HCT116 (cell line): ENCODE results near the gene GOLGA2. TPM values are rescaled to one million over a fixed set of nuclear protein-coding genes. Genes with fewer than 3 reads are reported as not detected.

Source experiments
- ATAC-seq: fragments of 200-7000 bp; cut with Tn5 transposase; 2 replicates; pipeline ENCODE4 v1.9.1; 2020; ENCODE audit warnings: mild to moderate bottlenecking, moderate library complexity
- BruUV-seq: library from RNA; stranded (reverse); fragments of 400-500 nt; replicated peaks from 2 replicates; lab custom pipeline; 2021; lab: Mats Ljungman, UMichigan
- CTCF ChIA-PET: fragments of 300-600 bp; sonication (Branson Sonifier 250); formaldehyde crosslinking; loops from one replicate; lab custom pipeline; 2021; ENCODE audit warnings: antibody characterized with exemption; lab: Charles Lee
- POLR2A ChIA-PET: fragments of 300-600, 350-600 bp; sonication (Branson Sonifier 250); formaldehyde crosslinking; loops from one replicate; lab custom pipeline; 2021; ENCODE audit warnings: antibody characterized with exemption; lab: Charles Lee
- RAD21 ChIA-PET, 2 experiments: fragments of 300-600 bp; sonication (Branson Sonifier 250); formaldehyde crosslinking; loops; one replicate each; lab custom pipeline; 2023; ENCODE audit warnings: low total read pairs in 2 of 2; ENCODE audit not compliant: uncharacterized antibody in 2 of 2, unreplicated experiment in 2 of 2, low non-redundant PET in 1 of 2; lab: Charles Lee
- DNase-seq: peaks from one replicate; pipeline ENCODE4 v3.0.0-alpha.2; 2010; ENCODE audit warnings: low read depth, low spot score
- H2AFZ ChIP-seq: fragments of 200-600 bp; shearing (Covaris generic), sonication (generic); 2 replicates; pipeline ENCODE4 v1.6.1; 2017; ENCODE audit warnings: low read depth, mixed run types, mixed read lengths, antibody characterized with exemption, low read length; ENCODE audit not compliant: poor library complexity, severe bottlenecking
- H3K27ac ChIP-seq: 2 replicates; pipeline ENCODE4 v1.5.1; 2012; ENCODE audit warnings: low read depth, low read length
- H3K27me3 ChIP-seq: fragments of 200-600 bp; sonication (generic); 2 replicates; pipeline ENCODE4 v1.6.1; 2016; ENCODE audit warnings: mixed run types, low read length, mixed read lengths; ENCODE audit not compliant: insufficient read depth
- H3K36me3 ChIP-seq, 2 experiments: fragments of 200-500 bp in 1 of 2; fragments of 200-600 bp in 1 of 2; sonication (Bioruptor generic) in 1 of 2; sonication (generic) in 1 of 2; 2 replicates each; pipeline versions ENCODE4 v1.5.1 to v1.6.1; 2014 to 2016; ENCODE audit warnings: low read length in 2 of 2, inconsistent platforms in 1 of 2, mixed read lengths in 1 of 2, mixed run types in 1 of 2; ENCODE audit not compliant: insufficient read depth in 2 of 2, control insufficient read depth in 1 of 2
- H3K4me1 ChIP-seq, 2 experiments: fragments of 200-600 bp in 1 of 2; sonication (generic) in 1 of 2; 2 replicates each; pipeline versions ENCODE4 v1.5.1 to v1.6.1; 2012 to 2017; ENCODE audit warnings: low read length in 2 of 2, inconsistent platforms in 1 of 2, mild to moderate bottlenecking in 1 of 2, mixed read lengths in 1 of 2, mixed run types in 1 of 2, moderate library complexity in 1 of 2; ENCODE audit not compliant: insufficient read depth in 2 of 2, control insufficient read depth in 1 of 2
- H3K4me2 ChIP-seq: fragments of 200-600 bp; sonication (generic); 2 replicates; pipeline ENCODE4 v1.6.1; 2017; ENCODE audit warnings: mixed run types, low read length, mixed read lengths
- H3K4me3 ChIP-seq, 2 experiments: fragments of 200-600 bp in 1 of 2; sonication (generic) in 1 of 2; replicated peaks in 1 of 2; 2 replicates each; pipeline ENCODE4 v1.5.1; 2011 to 2016; ENCODE audit warnings: low read length in 2 of 2, control low read depth in 1 of 2, low read depth in 1 of 2, mild to moderate bottlenecking in 1 of 2, mixed read lengths in 1 of 2, mixed run types in 1 of 2
- H3K79me2 ChIP-seq: fragments of 200-600 bp; sonication (generic); 2 replicates; pipeline ENCODE4 v1.6.1; 2017; ENCODE audit warnings: mild to moderate bottlenecking, mixed run types, low read length, moderate library complexity, mixed read lengths; ENCODE audit not compliant: insufficient read depth
- H3K9ac ChIP-seq: fragments of 200-600 bp; sonication (generic); 2 replicates; pipeline ENCODE4 v1.6.1; 2016; ENCODE audit warnings: low read length, mixed read lengths
- H3K9me2 ChIP-seq: fragments of 200-600 bp; sonication (generic), shearing (Covaris generic); 2 replicates; pipeline ENCODE4 v1.6.1; 2017; ENCODE audit warnings: mixed run types, mild to moderate bottlenecking, moderate library complexity; ENCODE audit not compliant: insufficient read depth
- H3K9me3 ChIP-seq, 2 experiments: fragments of 200-500 bp in 1 of 2; fragments of 200-600 bp in 1 of 2; sonication (Bioruptor generic) in 1 of 2; sonication (generic) in 1 of 2; 2 replicates each; pipeline ENCODE4 v1.6.1; 2014 to 2017; ENCODE audit warnings: low read length in 2 of 2, mixed read lengths in 2 of 2, inconsistent platforms in 1 of 2, low read depth in 1 of 2, mild to moderate bottlenecking in 1 of 2, mixed run types in 1 of 2, moderate library complexity in 1 of 2; ENCODE audit not compliant: control insufficient read depth in 1 of 2, insufficient read depth in 1 of 2
- H4K20me1 ChIP-seq: fragments of 200-600 bp; sonication (generic), shearing (Covaris generic); 2 replicates; pipeline ENCODE4 v1.6.1; 2017; ENCODE audit warnings: mixed run types, mild to moderate bottlenecking, moderate library complexity; ENCODE audit not compliant: insufficient read depth
- CBX3 ChIP-seq: IDR thresholded peaks from 2 replicates; pipeline ENCODE4 v1.6.1; 2012; ENCODE audit warnings: low read depth
- ELF1 ChIP-seq: IDR thresholded peaks from 2 replicates; pipeline ENCODE4 v1.6.1; 2012; ENCODE audit warnings: low read depth, borderline replicate concordance
- EZH2 ChIP-seq: fragments of 200-600 bp; sonication (generic); IDR thresholded peaks from 2 replicates; pipeline ENCODE4 v1.6.1; 2017; ENCODE audit warnings: antibody characterized with exemption, mixed run types
- EZH2phosphoT487 ChIP-seq: fragments of 200-600 bp; IDR thresholded peaks from 2 replicates; pipeline ENCODE4 v1.6.1; 2018; ENCODE audit warnings: antibody characterized with exemption, borderline replicate concordance
- JUND ChIP-seq: IDR thresholded peaks from 2 replicates; pipeline ENCODE4 v1.6.1; 2012
- POLR2A ChIP-seq: IDR thresholded peaks from 2 replicates; pipeline ENCODE4 v1.7.0; 2011; ENCODE audit warnings: borderline replicate concordance; ENCODE audit not compliant: insufficient read depth, insufficient read length; ENCODE audit errors: extremely low read depth
- SIN3A ChIP-seq: IDR thresholded peaks from 2 replicates; pipeline ENCODE4 v1.6.1; 2012; ENCODE audit warnings: low read depth
- SRF ChIP-seq: IDR thresholded peaks from 2 replicates; pipeline ENCODE4 v1.6.1; 2012; ENCODE audit warnings: low read depth
- TCF7L2 ChIP-seq: IDR thresholded peaks from 2 replicates; pipeline ENCODE4 v1.7.0; 2011; ENCODE audit warnings: borderline replicate concordance, inconsistent platforms; ENCODE audit not compliant: insufficient read depth, insufficient read length; ENCODE audit errors: extremely low read depth
- ZNF274 ChIP-seq: fragments of 200-500 bp; sonication (Bioruptor generic); IDR thresholded peaks from 2 replicates; pipeline ENCODE4 v1.6.1; 2014; ENCODE audit warnings: mild to moderate bottlenecking, low read depth, low read length, inconsistent platforms
- intact Hi-C: fragments of 100-400 bp; cut with micrococcal nuclease; formaldehyde crosslinking; loops from 2 replicates; pipeline ENCODE4 v1.10.0; 2022
- total RNA-seq: library from RNA; stranded (reverse); gene quantifications from one replicate; pipeline ENCODE4 v1.2.1, GENCODE V29; 2021; ENCODE audit not compliant: unreplicated experiment
- TF ChIP-seq, protein P1 (sequence below): IDR thresholded peaks from 2 replicates; pipeline ENCODE4 v1.6.1; 2012
- TF ChIP-seq, protein P2 (sequence below): IDR thresholded peaks from 2 replicates; pipeline ENCODE4 v1.6.1; 2012; ENCODE audit warnings: low read depth
- TF ChIP-seq, protein P3 (sequence below), 3 experiments: fragments of 200-600 bp in 1 of 3; sonication (generic) in 1 of 3; IDR thresholded peaks in 2 of 3; conservative IDR thresholded peaks in 1 of 3; 2 replicates each; pipeline ENCODE4 v1.5.1; 2012 to 2017; ENCODE audit warnings: low read depth in 2 of 3, low read length in 2 of 3, antibody characterized with exemption in 1 of 3, borderline replicate concordance in 1 of 3, control low read depth in 1 of 3, mild to moderate bottlenecking in 1 of 3, mixed read lengths in 1 of 3, mixed run types in 1 of 3, moderate library complexity in 1 of 3; ENCODE audit not compliant: insufficient read depth in 1 of 3
- TF ChIP-seq, protein P4 (sequence below): IDR thresholded peaks from 2 replicates; pipeline ENCODE4 v1.6.1; 2012

GOLGA2 gene
- total RNA-seq, 1 experiment from 2014 or later = 67.0 TPM

DNA sequence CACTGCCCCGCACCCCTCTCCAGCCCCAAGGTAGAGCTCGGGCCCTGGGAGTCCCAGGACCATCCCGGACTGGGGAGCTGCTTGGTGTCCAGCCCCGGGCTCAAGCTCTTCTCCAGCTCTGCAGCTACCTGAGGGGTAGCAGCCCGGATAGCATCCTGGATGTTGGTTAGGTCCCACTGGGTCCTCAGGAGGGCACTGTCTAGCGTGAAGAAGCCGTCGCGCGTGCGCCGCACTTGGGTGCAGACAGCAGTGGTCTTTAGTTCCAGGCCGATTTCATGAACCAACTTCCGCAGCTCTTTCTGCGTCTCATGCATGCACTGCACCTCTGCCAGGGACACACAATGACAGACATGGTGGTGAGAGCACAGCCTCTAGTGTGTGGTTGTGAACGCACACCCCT is 33.7 kb upstream of the GOLGA2 start:
- no TSS peak for BruUV-seq
- Histone ChIP-seq H3K9me2 (no peaks in the 10 kb centered on the region), H3K27me3 (no peaks in the 10 kb centered on the region), H3K79me2 (no peaks in the 10 kb centered on the region), H3K9ac (no peak overlapping the region), H2AFZ (no peak overlapping the region), H4K20me1 (no peaks in the 10 kb centered on the region), H3K27ac (peak overlapping the region; percentile 99; the same call in 1 of the 2 replicates), H3K4me1 (peaks cover 43 to 51% of the 10 kb centered on the region in 2 experiments), H3K4me2 (no peak overlapping the region), H3K36me3 (peaks cover 8 to 23% of the 10 kb centered on the region in 2 experiments; a peak in 3 of 4 replicates), H3K4me3 (no peak overlapping the region), H3K9me3 (no peaks in the 10 kb centered on the region)
- CTCF ChIA-PET = interaction anchor here (1.1 kb wide), 1 partner anchor 54 kb away, joined by 3 read pairs; no protein-coding TSS in a partner anchor
- no peak for ATAC-seq
- DNase-seq = no peak
- RAD21 ChIA-PET = no interaction called here
- no peak for TF ChIP-seq CBX3
- TF ChIP-seq, protein P1, sequence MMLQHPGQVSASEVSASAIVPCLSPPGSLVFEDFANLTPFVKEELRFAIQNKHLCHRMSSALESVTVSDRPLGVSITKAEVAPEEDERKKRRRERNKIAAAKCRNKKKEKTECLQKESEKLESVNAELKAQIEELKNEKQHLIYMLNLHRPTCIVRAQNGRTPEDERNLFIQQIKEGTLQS = no peak
- TF ChIP-seq JUND = no peak
- no peak for TF ChIP-seq EZH2phosphoT487
- TF ChIP-seq ELF1 = no peak
- no peak for TF ChIP-seq EZH2
- POLR2A ChIA-PET = no interaction called here
- intact Hi-C loops = no loop called here

DNA sequence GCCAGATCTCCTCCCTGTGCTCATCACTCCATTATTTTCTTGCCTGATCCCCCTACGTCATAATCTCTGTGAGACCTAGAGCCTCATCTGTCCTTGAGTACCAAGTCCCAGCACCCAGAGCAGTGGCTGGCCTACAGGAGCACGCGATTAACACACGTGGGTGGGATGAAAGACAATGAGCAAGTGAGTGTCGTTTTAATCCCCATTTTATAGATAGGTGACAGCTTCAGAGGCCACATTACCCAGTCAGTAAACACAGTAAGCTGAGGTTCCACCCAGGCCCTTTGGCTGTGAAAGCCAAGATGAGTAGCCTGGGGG is 29.1 kb upstream of the GOLGA2 start:
- CTCF ChIA-PET = interaction anchor here (0.6 to 3.4 kb wide), 2 partner anchors 10 to 147 kb away, joined by 3 to 17 read pairs; no protein-coding TSS in a partner anchor
- Histone ChIP-seq H3K4me1 (peaks cover 48 to 62% of the 10 kb centered on the region in 2 experiments), H2AFZ (no peak overlapping the region), H3K36me3 (peaks cover under 1 to 10% of the 10 kb centered on the region in 2 experiments; a peak in 3 of 4 replicates), H3K79me2 (no peaks in the 10 kb centered on the region), H3K27ac (0 out of 2 replicates have a peak overlapping the region, but pooled peaks have one; percentile 99), H3K27me3 (no peaks in the 10 kb centered on the region), H3K9ac (no peak overlapping the region), H3K4me3 (no peak overlapping the region), H3K9me2 (no peaks in the 10 kb centered on the region), H4K20me1 (no peaks in the 10 kb centered on the region), H3K4me2 (peak overlapping the region; percentile 78), H3K9me3 (no peaks in the 10 kb centered on the region)
- POLR2A ChIA-PET = no interaction called here
- ATAC-seq (no peak), DNase-seq (no peak)
- RAD21 ChIA-PET = interaction anchor here in 1 of 2 experiments (1.1 kb wide), 1 partner anchor 37 kb away, joined by 3 read pairs; no protein-coding TSS in a partner anchor
- BruUV-seq = no TSS peak
- intact Hi-C loops = no loop called here
- TF ChIP-seq, protein P2, sequence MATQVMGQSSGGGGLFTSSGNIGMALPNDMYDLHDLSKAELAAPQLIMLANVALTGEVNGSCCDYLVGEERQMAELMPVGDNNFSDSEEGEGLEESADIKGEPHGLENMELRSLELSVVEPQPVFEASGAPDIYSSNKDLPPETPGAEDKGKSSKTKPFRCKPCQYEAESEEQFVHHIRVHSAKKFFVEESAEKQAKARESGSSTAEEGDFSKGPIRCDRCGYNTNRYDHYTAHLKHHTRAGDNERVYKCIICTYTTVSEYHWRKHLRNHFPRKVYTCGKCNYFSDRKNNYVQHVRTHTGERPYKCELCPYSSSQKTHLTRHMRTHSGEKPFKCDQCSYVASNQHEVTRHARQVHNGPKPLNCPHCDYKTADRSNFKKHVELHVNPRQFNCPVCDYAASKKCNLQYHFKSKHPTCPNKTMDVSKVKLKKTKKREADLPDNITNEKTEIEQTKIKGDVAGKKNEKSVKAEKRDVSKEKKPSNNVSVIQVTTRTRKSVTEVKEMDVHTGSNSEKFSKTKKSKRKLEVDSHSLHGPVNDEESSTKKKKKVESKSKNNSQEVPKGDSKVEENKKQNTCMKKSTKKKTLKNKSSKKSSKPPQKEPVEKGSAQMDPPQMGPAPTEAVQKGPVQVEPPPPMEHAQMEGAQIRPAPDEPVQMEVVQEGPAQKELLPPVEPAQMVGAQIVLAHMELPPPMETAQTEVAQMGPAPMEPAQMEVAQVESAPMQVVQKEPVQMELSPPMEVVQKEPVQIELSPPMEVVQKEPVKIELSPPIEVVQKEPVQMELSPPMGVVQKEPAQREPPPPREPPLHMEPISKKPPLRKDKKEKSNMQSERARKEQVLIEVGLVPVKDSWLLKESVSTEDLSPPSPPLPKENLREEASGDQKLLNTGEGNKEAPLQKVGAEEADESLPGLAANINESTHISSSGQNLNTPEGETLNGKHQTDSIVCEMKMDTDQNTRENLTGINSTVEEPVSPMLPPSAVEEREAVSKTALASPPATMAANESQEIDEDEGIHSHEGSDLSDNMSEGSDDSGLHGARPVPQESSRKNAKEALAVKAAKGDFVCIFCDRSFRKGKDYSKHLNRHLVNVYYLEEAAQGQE = no peak
- TF ChIP-seq SIN3A (no peak), CBX3 (no peak), POLR2A (no peak), SRF (no peak), ELF1 (no peak), ZNF274 (no peak), TCF7L2 (no peak)
- TF ChIP-seq, protein P3, sequence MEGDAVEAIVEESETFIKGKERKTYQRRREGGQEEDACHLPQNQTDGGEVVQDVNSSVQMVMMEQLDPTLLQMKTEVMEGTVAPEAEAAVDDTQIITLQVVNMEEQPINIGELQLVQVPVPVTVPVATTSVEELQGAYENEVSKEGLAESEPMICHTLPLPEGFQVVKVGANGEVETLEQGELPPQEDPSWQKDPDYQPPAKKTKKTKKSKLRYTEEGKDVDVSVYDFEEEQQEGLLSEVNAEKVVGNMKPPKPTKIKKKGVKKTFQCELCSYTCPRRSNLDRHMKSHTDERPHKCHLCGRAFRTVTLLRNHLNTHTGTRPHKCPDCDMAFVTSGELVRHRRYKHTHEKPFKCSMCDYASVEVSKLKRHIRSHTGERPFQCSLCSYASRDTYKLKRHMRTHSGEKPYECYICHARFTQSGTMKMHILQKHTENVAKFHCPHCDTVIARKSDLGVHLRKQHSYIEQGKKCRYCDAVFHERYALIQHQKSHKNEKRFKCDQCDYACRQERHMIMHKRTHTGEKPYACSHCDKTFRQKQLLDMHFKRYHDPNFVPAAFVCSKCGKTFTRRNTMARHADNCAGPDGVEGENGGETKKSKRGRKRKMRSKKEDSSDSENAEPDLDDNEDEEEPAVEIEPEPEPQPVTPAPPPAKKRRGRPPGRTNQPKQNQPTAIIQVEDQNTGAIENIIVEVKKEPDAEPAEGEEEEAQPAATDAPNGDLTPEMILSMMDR (IDR thresholded peaks at IDR 0.05 in 2 of 3, conservative IDR thresholded peaks at IDR 0.05 in 1 of 3; ENCODE audit: borderline replicate concordance in 1 of 3, insufficient read depth in 1 of 3, low read depth in 2 of 3, low read length in 2 of 3) = no peak
- TF ChIP-seq, protein P4, sequence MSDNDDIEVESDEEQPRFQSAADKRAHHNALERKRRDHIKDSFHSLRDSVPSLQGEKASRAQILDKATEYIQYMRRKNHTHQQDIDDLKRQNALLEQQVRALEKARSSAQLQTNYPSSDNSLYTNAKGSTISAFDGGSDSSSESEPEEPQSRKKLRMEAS = no peak
- TF ChIP-seq, protein P1 = no peak
